Motor neuron (in vitro differentiated cells): ENCODE measurements around the gene MED27. TPM values are rescaled to one million over a fixed set of nuclear protein-coding genes. Genes with fewer than 3 reads are reported as not detected.

Experiments
- ATAC-seq, 8 experiments: fragments of 200-7000 bp; cut with Tn5 transposase; replicated peaks in 6 of 8; 2 replicates each; pipeline ENCODE4 v1.8.0; 2021; ENCODE audit warnings: mild to moderate bottlenecking in 8 of 8, moderate library complexity in 8 of 8
- H3K27ac ChIP-seq, 2 donors: fragments of 250-450 bp; sonication (Bioruptor Pico); 2 replicates each; pipeline ENCODE4 v1.9.0; 2021; ENCODE audit warnings: antibody characterized with exemption in 2 of 2, mild to moderate bottlenecking in 2 of 2, moderate library complexity in 1 of 2
- H3K4me1 ChIP-seq, 2 donors: fragments of 250-450 bp; sonication (Bioruptor Pico); replicated peaks in 1 of 2; 2 replicates each; pipeline ENCODE4 v1.6.1; 2021; ENCODE audit warnings: antibody characterized with exemption in 2 of 2, mild to moderate bottlenecking in 2 of 2, moderate library complexity in 1 of 2
- H3K4me3 ChIP-seq, 5 donors: fragments of 250-450 bp; sonication (Bioruptor Pico); 2 replicates each; pipeline ENCODE4 v1.9.0; 2021; ENCODE audit warnings: antibody characterized with exemption in 5 of 5, mild to moderate bottlenecking in 5 of 5, moderate library complexity in 4 of 5
- WGBS, 10 experiments: fragments of 450-650 bp; shearing (Covaris generic); methylation state at CpG; one replicate each; pipeline ENCODE4 v1.0.0; 2022; 5-methylcytosine and 5-hydroxymethylcytosine counted together
- in situ Hi-C, 9 experiments: fragments of 400-800 bp; cut with MboI; loops; one replicate each; pipeline ENCODE4 v1.15.0; 2021; ENCODE audit warnings: low sequenced_read_pairs in 9 of 9, low pct_unique_long_range_greater_than_20kb in 2 of 9; ENCODE audit not compliant: unreplicated experiment in 9 of 9
- total RNA-seq, 8 experiments: library from RNA; unstranded; fragments of 300-600 nt; gene quantifications; 2 replicates each; pipeline versions ENCODE4 v1.2.3 to v1.2.4, GENCODE V29; 2022

The MED27 gene
- total RNA-seq, 8 experiments from 2014 or later, result 22.0 to 45.2 (median 26.6) TPM

GRCh38 chr9:131976157-131977108, 103.2 kb downstream of the MED27 start:
- ATAC-seq, result no peak
- peaks cover 6 to 15% of the 10 kb centered on the region in 2 donors for H3K4me1 ChIP-seq
- WGBS, 10 experiments, result 80 to 100% (median 92%) methylated on average over 1 to 5 of the region's 5 CpGs; no CpG with 5 or more reads in 2 of the 10 experiments
- H3K4me3 ChIP-seq, result no peak overlapping the region
- H3K27ac ChIP-seq, result no peak overlapping the region
- in situ Hi-C loops, result no loop called here

- Histone ChIP-seq H3K4me3 (no peak overlapping the region), H3K4me1 (no peaks in the 10 kb centered on the region), H3K27ac (no peak overlapping the region)
- ATAC-seq, result no peak
- in situ Hi-C loops, result no loop called here
Observed at GRCh38 chr9:131972889-131973288, 106.8 kb downstream of the MED27 start.

GRCh38 chr9:131971482-131972074, 108.1 kb downstream of the MED27 start:
- no peak for ATAC-seq
- Histone ChIP-seq H3K4me1 (no peaks in the 10 kb centered on the region), H3K27ac (no peak overlapping the region), H3K4me3 (no peak overlapping the region)
- 70 to 100% (median 91%) methylated on average over 1 to 6 of the region's 6 CpGs; no CpG with 5 or more reads in 3 of the 10 experiments for WGBS, 10 experiments
- in situ Hi-C loops, result no loop called here

GRCh38 chr9:131969469-131969989, 110.1 kb downstream of the MED27 start:
- 80 to 87% (median 84%) methylated on average over 1 to 5 of the region's 5 CpGs; no CpG with 5 or more reads in 5 of the 10 experiments for WGBS, 10 experiments
- ATAC-seq, result no peak
- Histone ChIP-seq H3K27ac (no peak overlapping the region), H3K4me1 (peaks cover 0 to 12% of the 10 kb centered on the region in 2 donors), H3K4me3 (no peak overlapping the region)
- in situ Hi-C loops, result no loop called here

- WGBS, 10 experiments, result 63 to 100% (median 96%) methylated on average over 2 to 5 of the region's 9 CpGs; no CpG with 5 or more reads in 5 of the 10 experiments
- peak overlapping the region in 1 of 2 donors; percentile 21 for H3K27ac ChIP-seq
- H3K4me3 ChIP-seq, result no peak overlapping the region
- peak in 3 of 8 experiments; percentile 27 to 40 (median 30) for ATAC-seq
- in situ Hi-C loops, result no loop called here
- peaks cover 3 to 15% of the 10 kb centered on the region in 2 donors for H3K4me1 ChIP-seq
Observed at GRCh38 chr9:131968632-131969031, 111.0 kb downstream of the MED27 start.

- Histone ChIP-seq H3K4me1 (peaks cover 14 to 31% of the 10 kb centered on the region in 2 donors), H3K4me3 (no peak overlapping the region), H3K27ac (no peak overlapping the region)
- 32 to 97% (median 64%) methylated on average over 3 to 6 of the region's 7 CpGs; no CpG with 5 or more reads in 2 of the 10 experiments for WGBS, 10 experiments
- in situ Hi-C loops, result no loop called here
- ATAC-seq, result no peak
Observed at GRCh38 chr9:131965841-131966240, 113.8 kb downstream of the MED27 start.

- Histone ChIP-seq H3K4me1 (peaks cover 22 to 38% of the 10 kb centered on the region in 2 donors), H3K27ac (no peak overlapping the region), H3K4me3 (no peak overlapping the region)
- in situ Hi-C loops, result no loop called here
- WGBS, 10 experiments, result 20 to 97% (median 83%) methylated on average over 1 to 4 of the region's 4 CpGs; no CpG with 5 or more reads in 3 of the 10 experiments
- ATAC-seq, result peak in 1 of 8 experiments; percentile 30
Observed at GRCh38 chr9:131965103-131965502, 114.6 kb downstream of the MED27 start.

GRCh38 chr9:131963072-131964030, 116.3 kb downstream of the MED27 start:
- Histone ChIP-seq H3K4me1 (peaks cover 27 to 44% of the 10 kb centered on the region in 2 donors), H3K27ac (no peak overlapping the region), H3K4me3 (no peak overlapping the region)
- 75 to 99% (median 87%) methylated on average over 4 to 11 of the region's 12 CpGs for WGBS, 10 experiments
- ATAC-seq, result no peak
- in situ Hi-C loops, result no loop called here

GRCh38 chr9:131961496-131961880, 118.2 kb downstream of the MED27 start:
- H3K27ac ChIP-seq, result peak overlapping the region in 1 of 2 donors; percentile 51
- no peak overlapping the region for H3K4me3 ChIP-seq
- 46 to 100% (median 59%) methylated on average over 1 to 6 of the region's 6 CpGs; no CpG with 5 or more reads in 2 of the 10 experiments for WGBS, 10 experiments
- in situ Hi-C loops, result no loop called here
- peaks cover 27 to 44% of the 10 kb centered on the region in 2 donors for H3K4me1 ChIP-seq
- peak in 5 of 8 experiments; percentile 28 to 59 (median 51) for ATAC-seq

- ATAC-seq, result peak in 5 of 8 experiments; percentile 69 to 76 (median 74)
- 0 to 88% (median 30%) methylated on average over 2 to 12 of the region's 12 CpGs for whole genome bisulfite sequencing, 10 experiments
Observed at GRCh38 chr9:131960851-131961495, 118.7 kb downstream of the MED27 start.

GRCh38 chr9:131960311-131960710, 119.4 kb downstream of the MED27 start:
- no peak overlapping the region for H3K4me3 ChIP-seq

More at GRCh38 chr9:131960851-131961495, 118.7 kb downstream of the MED27 start:
- Histone ChIP-seq H3K27ac (peak overlapping the region in 1 of 2 donors; percentile 51), H3K4me3 (no peak overlapping the region), H3K4me1 (peaks cover 27 to 44% of the 10 kb centered on the region in 2 donors)
- in situ Hi-C loops, result no loop called here

GRCh38 chr9:131959887-131960286, 119.8 kb downstream of the MED27 start:
- Histone ChIP-seq H3K4me1 (peaks cover 27 to 35% of the 10 kb centered on the region in 2 donors), H3K4me3 (no peak overlapping the region), H3K27ac (peak overlapping the region in 1 of 2 donors; percentile 49)
- ATAC-seq, result peak in 1 of 8 experiments; percentile 15
- 63 to 100% (median 74%) methylated on average over 1 to 2 of the region's 2 CpGs; no CpG with 5 or more reads in 2 of the 10 experiments for WGBS, 10 experiments
- in situ Hi-C loops, result no loop called here

More at GRCh38 chr9:131960311-131960710, 119.4 kb downstream of the MED27 start:
- in situ Hi-C loops, result no loop called here
- H3K4me1 ChIP-seq, result peaks cover 27 to 39% of the 10 kb centered on the region in 2 donors
- H3K27ac ChIP-seq, result peak overlapping the region in 1 of 2 donors; percentile 49
- WGBS, 10 experiments, result 13 to 82% (median 56%) methylated on average over 1 to 8 of the region's 9 CpGs
- ATAC-seq, result peak in 5 of 8 experiments; percentile 65 to 82 (median 78)
